HG03575 (cell line): ENCODE results near the gene CENPX.

Experiments used
- ATAC-seq: cut with Tn5 transposase; IDR thresholded peaks from one replicate; pipeline ENCODE4 v1.9.1; 2021; ENCODE audit not compliant: unreplicated experiment, insufficient number of reproducible peaks, low FRiP score; ENCODE audit errors: extremely low read depth

The CENPX gene

DNA sequence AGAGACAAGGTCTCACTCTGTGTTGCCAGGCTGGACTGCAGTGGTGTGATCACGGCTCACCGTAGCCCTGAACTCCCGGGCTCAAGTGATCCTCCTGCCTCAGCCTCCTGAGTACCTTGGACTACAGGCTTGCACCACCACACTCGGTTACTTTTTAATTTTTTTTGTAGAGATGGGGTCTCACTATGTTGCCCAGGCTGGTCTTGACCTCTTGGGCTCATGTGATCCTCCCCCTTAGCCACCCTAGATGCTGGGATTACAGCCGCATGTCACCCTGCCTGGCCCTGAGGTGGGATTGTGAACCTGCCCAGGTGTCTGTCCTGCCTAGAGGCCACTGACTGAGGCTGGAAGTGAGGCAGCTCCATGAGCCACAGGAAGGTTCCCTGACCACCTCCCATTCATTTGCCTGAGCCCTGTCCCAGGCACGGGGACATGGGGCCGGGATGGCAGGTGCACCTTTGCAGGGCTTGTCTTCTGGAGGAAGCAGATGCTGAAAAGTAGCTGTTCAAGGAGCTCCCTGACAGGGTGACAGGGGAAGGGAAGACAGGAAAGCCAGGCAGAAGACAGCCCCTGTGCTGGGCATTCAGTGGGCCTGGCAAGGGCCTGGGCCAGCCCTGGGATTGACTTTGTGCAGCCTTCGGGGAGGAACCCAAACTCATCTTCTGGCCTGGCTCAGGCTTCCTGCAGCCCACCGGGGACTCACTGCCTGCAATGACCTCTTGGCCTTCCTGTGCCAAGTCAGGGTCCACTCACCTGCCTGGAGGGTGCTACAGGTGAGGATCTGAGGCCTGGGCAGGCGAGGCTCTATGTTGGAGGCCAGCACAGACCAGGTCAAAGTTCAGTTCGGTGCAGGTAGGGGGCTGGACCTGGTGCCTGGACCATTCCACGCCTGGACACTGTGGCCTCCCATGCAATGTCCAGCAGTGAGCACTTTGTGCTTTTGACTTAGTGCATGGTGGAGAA is 53.5 kb downstream of the CENPX start:
- ATAC-seq, result no peak
